Gastrocnemius medialis (tissue), 4 donors: ENCODE data around the gene ZBTB7C.

Experiments
- POLR2A ChIP-seq, 2 donors: fragments of 450-650 bp; IDR thresholded peaks; one replicate each; pipeline ENCODE4 v1.6.1; 2017; ENCODE audit warnings: antibody characterized with exemption in 2 of 2, mild to moderate bottlenecking in 2 of 2, moderate library complexity in 2 of 2
- TF ChIP-seq, protein P1 (sequence below), 5 experiments: fragments of 450-650 bp in 3 of 5; fragments of 200-600 bp in 2 of 5; sonication (generic) in 2 of 5; IDR thresholded peaks in 4 of 5; conservative IDR thresholded peaks in 1 of 5; 1 replicate in 4 of 5; 2 replicates in 1 of 5; pipeline ENCODE4 v1.5.1; 2016 to 2019; ENCODE audit warnings: antibody characterized with exemption in 5 of 5, mild to moderate bottlenecking in 3 of 5, moderate library complexity in 3 of 5

DNA sequence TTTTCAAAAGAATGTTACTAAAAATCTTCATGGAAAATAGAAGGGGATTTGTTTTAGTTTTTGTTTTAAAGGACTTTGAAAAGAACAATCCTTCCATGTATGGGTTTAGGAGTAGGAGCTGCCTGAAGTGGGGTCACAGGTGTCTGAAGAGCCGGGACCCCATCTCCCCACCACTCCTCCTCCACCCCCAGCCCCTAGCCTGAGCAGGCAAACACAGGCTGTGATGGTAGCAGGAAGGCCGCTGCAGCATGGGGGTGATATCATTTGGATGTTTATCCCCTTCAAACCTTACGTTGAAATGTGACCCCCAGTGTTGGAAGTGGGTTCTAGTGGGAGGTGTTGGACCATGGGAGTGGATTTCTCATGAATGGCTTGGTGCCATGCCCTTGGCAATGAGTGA, 93.0 kb downstream of the ZBTB7C start:
- TF ChIP-seq, protein P1, sequence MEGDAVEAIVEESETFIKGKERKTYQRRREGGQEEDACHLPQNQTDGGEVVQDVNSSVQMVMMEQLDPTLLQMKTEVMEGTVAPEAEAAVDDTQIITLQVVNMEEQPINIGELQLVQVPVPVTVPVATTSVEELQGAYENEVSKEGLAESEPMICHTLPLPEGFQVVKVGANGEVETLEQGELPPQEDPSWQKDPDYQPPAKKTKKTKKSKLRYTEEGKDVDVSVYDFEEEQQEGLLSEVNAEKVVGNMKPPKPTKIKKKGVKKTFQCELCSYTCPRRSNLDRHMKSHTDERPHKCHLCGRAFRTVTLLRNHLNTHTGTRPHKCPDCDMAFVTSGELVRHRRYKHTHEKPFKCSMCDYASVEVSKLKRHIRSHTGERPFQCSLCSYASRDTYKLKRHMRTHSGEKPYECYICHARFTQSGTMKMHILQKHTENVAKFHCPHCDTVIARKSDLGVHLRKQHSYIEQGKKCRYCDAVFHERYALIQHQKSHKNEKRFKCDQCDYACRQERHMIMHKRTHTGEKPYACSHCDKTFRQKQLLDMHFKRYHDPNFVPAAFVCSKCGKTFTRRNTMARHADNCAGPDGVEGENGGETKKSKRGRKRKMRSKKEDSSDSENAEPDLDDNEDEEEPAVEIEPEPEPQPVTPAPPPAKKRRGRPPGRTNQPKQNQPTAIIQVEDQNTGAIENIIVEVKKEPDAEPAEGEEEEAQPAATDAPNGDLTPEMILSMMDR (IDR thresholded peaks at IDR 0.05 in 4 of 5, conservative IDR thresholded peaks at IDR 0.05 in 1 of 5) = no peak
- no peak for TF ChIP-seq POLR2A (IDR thresholded peaks at IDR 0.05)
